Measurements from ENCODE around the gene MCUB.
"Not testable (repeated sequence)": the region's sequence is repeated elsewhere in the genome, so short reads cannot be mapped to it uniquely, and the experiment has no call there.

Gene MCUB

DNA sequence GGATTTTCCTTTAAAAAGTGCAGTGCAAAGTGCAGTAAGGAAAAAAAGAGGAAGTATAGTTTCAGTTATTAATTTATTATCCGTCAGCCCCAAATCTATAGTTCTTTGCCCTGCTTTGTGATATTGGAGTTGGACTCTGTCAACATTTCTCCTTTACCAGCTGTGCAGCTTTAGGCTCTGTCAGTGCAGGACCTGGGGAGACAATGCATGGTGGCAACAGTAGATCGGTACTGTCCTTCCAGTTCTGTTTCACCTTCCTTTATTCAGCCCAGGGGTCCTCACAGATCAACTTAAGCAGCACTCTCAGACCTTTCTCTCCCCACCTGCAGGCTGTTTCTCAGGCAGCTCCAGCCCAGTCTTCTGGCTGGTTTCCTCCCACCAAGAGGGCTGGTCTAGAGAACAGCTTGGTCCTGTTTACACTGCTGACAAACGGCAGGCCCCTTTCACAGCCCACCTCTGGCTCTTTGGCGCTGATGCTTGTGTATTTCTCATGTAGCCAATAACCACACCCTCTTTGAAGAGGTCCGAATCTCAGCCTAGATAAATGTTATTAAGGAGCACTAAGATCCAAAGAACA, 71.6 kb downstream of the MCUB start:
- no peak for DNase-seq

- DNase-seq = no peak
These were observed 80.6 kb downstream of the MCUB start for GRCh38 chr4:109640644-109641043.

DNA sequence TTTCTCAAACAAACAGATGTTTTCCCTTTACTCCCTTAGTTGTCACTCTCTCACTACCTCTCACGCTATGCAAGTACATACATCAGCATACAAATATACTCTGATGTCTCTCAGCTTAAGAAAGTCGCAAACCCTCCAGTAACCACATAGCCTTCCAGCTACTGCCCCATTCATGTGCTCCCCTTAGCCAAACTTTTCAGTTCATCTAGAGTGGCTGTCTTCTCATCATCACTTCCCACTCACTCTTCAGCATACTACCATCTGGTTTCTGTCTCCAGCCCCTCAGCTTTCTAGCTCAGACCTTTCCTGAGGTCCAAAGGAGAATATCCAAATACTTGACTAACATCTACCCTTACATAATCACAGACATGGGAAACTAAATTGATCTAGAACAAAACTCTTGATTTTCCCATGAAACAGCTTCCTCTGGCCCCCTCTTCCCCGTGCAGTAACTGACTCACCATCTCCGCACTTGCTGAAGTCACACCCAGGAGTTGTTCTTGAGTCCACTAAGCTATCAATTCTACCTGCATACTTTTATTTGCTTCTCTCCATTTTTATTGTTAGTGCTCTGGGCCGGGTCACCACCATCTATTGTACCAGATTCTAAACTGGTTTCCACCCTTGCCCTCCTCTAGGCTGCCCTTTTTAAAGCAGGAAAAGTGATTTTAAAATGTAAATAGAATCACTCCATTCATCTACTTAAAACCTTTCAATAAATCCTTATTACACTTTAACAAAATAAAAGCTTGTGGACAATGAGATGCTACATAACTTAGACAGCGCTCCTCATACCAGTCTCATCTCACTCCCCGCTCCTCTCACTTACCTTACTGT, 86.0 kb downstream of the MCUB start:
- DNase-seq = no peak

- DNase-seq = no peak
These were observed 88.4 kb downstream of the MCUB start for GRCh38 chr4:109648266-109648996.

GRCh38 chr4:109648997-109649575, 89.0 kb downstream of the MCUB start:
- no peak for DNase-seq

DNA sequence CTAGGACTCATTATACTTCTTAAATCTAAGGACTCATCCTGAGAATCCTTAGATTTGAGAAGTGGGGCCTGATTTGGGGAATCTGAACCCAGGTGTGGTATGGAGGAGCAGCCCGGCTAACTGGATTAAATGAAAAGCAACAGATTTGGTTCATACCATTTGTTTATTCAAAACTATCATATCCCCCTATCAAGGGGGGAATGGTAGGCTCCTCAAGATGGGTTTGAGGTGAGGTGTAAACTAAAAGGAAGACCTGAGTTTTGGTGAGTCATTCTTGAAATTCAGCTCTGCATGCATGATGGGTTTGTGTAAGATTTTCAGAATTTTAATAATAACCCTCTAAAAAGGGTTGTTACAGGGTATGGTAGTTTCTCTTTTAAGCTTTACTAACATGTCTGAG, 89.8 kb downstream of the MCUB start:
- no peak for DNase-seq

DNA sequence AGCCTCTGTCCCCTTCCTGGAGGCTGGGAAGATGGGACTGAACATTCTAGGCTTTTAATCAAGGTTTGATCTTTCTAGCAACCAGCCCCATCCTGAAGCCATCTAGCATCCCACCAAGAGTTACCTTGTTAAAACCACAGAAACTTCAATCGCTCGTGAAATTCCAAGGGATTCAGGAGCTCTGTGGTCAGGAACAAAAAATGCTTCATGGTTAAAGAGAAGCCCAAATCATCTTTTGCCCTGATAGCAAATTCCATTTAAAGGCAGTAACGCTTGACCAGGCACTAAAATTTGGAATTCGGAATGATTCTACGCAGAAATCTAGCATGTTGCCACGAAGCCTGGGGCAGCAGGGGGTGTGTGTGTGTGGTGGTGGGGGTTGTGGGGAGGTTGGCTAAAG, 95.3 kb downstream of the MCUB start:
- DNase-seq = no peak

GRCh38 chr4:109657854-109658418, 97.9 kb downstream of the MCUB start:
- DNase-seq = no peak

DNA sequence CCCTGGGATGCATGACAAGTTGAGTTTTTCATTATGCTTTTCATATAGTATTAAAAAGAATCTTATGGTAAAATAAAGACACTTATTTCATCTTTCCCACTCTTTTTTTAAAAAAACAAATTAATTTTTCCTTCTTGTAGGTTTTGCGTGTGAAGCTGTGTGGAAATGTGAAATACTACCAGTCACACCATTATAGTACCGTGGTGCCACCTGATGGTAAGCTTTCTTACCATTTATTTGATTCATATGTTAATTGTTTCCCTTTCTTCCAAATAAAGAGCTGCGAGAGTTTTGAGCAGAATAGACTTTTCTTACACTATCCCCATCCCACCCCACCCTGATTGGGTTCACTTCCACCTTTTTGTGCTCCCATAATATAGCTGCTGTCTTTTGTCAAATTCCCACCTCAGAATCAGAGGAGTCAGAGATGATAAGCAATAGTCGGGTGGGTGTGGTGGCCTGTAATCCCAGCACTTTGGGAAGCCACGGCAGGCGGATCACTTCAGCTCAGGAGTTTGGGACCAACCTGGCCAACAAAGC, 98.9 kb downstream of the MCUB start:
- no peak for DNase-seq

- no peak for DNase-seq
These were observed 102.1 kb downstream of the MCUB start for GRCh38 chr4:109662116-109662515.

- no peak for DNase-seq
These were observed 102.7 kb downstream of the MCUB start for GRCh38 chr4:109662771-109663170.

DNA sequence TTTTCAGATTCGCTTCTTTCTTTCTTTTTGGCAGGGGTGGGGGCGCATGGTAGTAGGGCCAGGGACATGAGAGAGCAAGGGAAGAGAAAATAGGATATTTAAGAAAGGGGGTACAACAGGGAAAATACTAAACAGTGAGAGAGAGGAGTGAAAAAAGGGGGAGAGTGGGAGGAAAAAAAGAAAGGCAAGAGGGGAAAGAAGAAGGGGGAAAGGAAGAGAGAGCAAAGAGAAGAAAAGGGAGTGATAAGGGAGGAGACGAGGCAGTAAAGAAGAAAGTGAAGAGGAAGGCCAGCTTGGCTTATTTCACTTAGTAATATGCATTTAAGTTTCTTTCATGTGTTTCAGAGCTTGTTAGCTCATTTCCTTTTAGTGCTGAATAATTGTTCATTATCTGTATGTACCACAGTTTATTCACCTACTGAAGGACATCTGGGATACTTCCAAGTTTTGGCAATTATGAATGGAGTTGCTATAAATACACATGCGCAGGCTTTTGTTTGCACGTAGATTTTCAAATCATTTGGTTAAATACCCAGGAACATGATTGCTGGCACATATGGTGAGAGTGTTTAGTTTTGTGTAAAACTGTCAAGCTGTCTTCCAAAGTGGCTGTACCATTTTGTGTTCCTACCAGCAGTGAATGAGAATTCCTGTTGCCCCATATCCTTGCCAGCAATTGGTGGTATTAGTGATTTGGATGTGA, 105.9 kb downstream of the MCUB start:
- no peak for DNase-seq

- DNase-seq = no peak
These were observed 111.3 kb downstream of the MCUB start for GRCh38 chr4:109671350-109671749.

- no peak for DNase-seq
These were observed 112.3 kb downstream of the MCUB start for GRCh38 chr4:109672169-109672930.

DNA sequence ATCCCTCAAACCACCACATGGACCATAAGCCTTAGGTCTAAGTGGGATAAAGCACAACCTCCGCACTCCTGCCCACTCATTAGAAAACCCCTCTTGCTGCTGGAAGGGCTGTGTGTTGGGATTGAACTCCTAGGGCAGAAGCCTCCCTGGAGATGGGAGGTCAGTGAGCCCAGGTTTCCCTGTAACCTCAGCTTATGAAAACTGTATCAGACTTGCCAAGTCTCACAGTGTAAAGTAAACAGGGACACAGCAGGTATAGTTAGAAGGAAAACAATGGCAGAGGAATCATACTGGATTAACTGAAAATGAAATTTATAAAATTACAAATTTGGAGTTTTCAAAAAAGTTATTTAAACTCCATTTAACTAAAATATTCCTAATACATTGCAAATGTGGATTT, 113.3 kb downstream of the MCUB start:
- DNase-seq = no peak

DNA sequence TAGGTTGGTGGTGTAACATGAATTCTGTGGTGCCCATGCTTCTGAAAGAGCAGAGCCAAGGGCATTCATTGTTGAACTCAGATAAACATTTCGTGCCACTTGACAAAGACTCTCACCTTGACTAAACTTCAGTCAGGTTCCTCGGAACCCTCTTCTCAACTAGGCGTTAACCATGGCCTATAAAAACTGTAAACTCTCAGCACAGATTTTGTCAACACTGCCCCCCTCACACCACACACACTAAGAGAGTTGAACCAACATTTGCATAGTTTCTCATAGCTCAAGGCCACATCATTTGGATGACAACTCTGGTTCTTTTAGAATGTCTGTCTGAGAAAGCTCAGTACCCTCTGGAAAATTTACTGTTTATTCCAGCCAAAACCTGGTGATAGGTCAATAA, 115.1 kb downstream of the MCUB start:
- no peak for DNase-seq

- DNase-seq = no peak
These were observed 115.8 kb downstream of the MCUB start for GRCh38 chr4:109675843-109676242.

DNA sequence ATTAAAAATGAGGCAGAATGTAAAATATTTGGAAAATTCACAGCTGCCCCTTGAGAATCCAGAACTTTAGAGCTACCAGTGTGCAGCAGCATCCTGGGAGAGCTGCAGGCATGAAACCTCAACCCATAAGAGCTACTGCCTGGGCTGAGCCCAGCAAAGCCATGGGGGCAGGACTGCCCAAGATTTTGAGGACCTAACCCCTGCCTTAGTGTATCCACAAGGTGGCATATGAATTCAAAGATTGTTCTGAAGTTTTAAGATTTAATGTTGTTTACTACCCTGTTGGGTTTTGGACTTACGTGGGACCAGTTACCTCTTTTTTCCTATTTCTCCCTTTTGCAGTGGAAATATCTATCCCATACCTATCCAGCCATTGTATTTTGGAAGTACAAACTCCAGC, 116.8 kb downstream of the MCUB start:
- DNase-seq = no peak

GRCh38 chr4:109678472-109678871, 118.4 kb downstream of the MCUB start:
- DNase-seq = not testable (repeated sequence)

DNA sequence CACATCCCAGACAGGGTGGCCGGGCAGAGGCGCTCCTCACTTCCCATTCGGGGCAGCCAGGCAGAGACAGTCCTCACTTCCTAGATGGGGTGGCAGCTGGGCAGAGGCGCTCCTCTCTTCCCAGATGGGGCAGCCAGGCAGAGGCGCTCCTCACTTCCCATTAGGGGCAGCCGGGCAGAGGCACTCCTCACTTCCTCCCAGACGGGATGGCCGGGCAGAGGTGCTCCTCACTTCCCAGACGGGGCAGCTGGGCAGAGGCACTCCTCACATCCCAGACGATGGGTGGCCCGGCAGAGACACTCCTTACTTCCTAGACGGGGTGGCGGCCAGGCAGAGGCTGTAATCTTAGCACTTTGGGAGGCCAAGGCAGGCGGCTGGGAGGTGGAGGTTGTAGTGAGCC, 118.9 kb downstream of the MCUB start:
- not testable (repeated sequence) for DNase-seq

- DNase-seq = no peak
These were observed 122.8 kb downstream of the MCUB start for GRCh38 chr4:109682875-109683274.
